ENCODE results near the gene LPP. TPM values are rescaled to one million over a fixed set of nuclear protein-coding genes. Genes with fewer than 3 reads are reported as not detected.
A peak's percentile ranks its signal among the peaks of the same experiment; 100 is the strongest.

LPP gene
- total RNA-seq, 1 experiment from 2014 or later, result 148 TPM

- intact Hi-C loops (cut with micrococcal nuclease; ENCODE audit: unreplicated experiment), result loop anchor here (10.0 kb wide), 2 partner anchors 304 to 364 kb away; no protein-coding TSS in a partner anchor
- DNase-seq, result no peak
- CTCF ChIA-PET, result interaction anchor here (0.6 to 0.7 kb wide), 2 partner anchors 25 to 39 kb away, joined by 3 read pairs; no protein-coding TSS in a partner anchor
- no peak overlapping the region for H3K4me3 ChIP-seq
- POLR2A ChIA-PET (ENCODE audit: unreplicated experiment), result interaction anchor here (0.7 kb wide), 1 partner anchor 124 kb away, joined by 3 read pairs; no protein-coding TSS in a partner anchor
- H3K27me3 ChIP-seq (ENCODE audit: insufficient read depth, low read depth), result no peaks in the 10 kb centered on the region
- H4K20me1 ChIP-seq (ENCODE audit: insufficient read depth), result no peaks in the 10 kb centered on the region
- H3K79me2 ChIP-seq (ENCODE audit: low read depth), result peaks cover 20% of the 10 kb centered on the region
- TF ChIP-seq CTCF (conservative IDR thresholded peaks at IDR 0.05) (no peak), EZH2 (IDR thresholded peaks at IDR 0.05; ENCODE audit: low read depth) (no peak)
- BruUV-seq (replicated peaks), result no TSS peak
- no peak overlapping the region for H3K4me2 ChIP-seq
- H3F3A ChIP-seq (ENCODE audit: insufficient read depth, low read depth), result no peaks in the 10 kb centered on the region
- H2AFZ ChIP-seq, result no peak overlapping the region
- H3K4me1 ChIP-seq (replicated peaks; ENCODE audit: insufficient read depth), result peaks cover 10% of the 10 kb centered on the region; the same call in 1 of the 2 replicates
- H3K36me3 ChIP-seq (ENCODE audit: low read depth), result no peaks in the 10 kb centered on the region
- H3K9me3 ChIP-seq (ENCODE audit: insufficient read depth, low read depth), result no peaks in the 10 kb centered on the region
- no peaks in the 10 kb centered on the region for H3K9me2 ChIP-seq (ENCODE audit: insufficient read depth)
- no peak overlapping the region for H3K27ac ChIP-seq
Observed at GRCh38 chr3:188278717-188279324, 124.9 kb downstream of the LPP start.

GRCh38 chr3:188279502-188280335 lies 125.8 kb downstream of the LPP start:
- Histone ChIP-seq H3K27me3 (ENCODE audit: insufficient read depth, low read depth) (no peaks in the 10 kb centered on the region), H3K4me3 (no peak overlapping the region), H3K4me2 (no peak overlapping the region), H4K20me1 (ENCODE audit: insufficient read depth) (no peaks in the 10 kb centered on the region), H3K9me2 (ENCODE audit: insufficient read depth) (no peaks in the 10 kb centered on the region), H3K4me1 (replicated peaks; ENCODE audit: insufficient read depth) (peaks cover 10% of the 10 kb centered on the region; the same call in 1 of the 2 replicates), H3K36me3 (ENCODE audit: low read depth) (no peaks in the 10 kb centered on the region), H3K27ac (no peak overlapping the region), H2AFZ (no peak overlapping the region), H3F3A (ENCODE audit: insufficient read depth, low read depth) (no peaks in the 10 kb centered on the region), H3K9me3 (ENCODE audit: insufficient read depth, low read depth) (no peaks in the 10 kb centered on the region), H3K79me2 (ENCODE audit: low read depth) (peaks cover 20% of the 10 kb centered on the region)
- ChIA-PET POLR2A (ENCODE audit: unreplicated experiment) (interaction anchor here (0.7 kb wide), 1 partner anchor 125 kb away, joined by 3 read pairs; no protein-coding TSS in a partner anchor), CTCF (no interaction called here)
- no TSS peak for BruUV-seq (replicated peaks)
- DNase-seq, result no peak
- intact Hi-C loops (cut with micrococcal nuclease; ENCODE audit: unreplicated experiment), result loop anchor here (10.0 kb wide), 2 partner anchors 305 to 365 kb away; no protein-coding TSS in a partner anchor
- no peak for TF ChIP-seq EZH2 (IDR thresholded peaks at IDR 0.05; ENCODE audit: low read depth)
- TF ChIP-seq CTCF (conservative IDR thresholded peaks at IDR 0.05), result peak; percentile 52; the same call in 1 of the 2 replicates

- Histone ChIP-seq H3K4me3 (no peak overlapping the region), H2AFZ (no peak overlapping the region), H3K4me1 (replicated peaks; ENCODE audit: insufficient read depth) (peaks cover 12% of the 10 kb centered on the region), H3K9me2 (ENCODE audit: insufficient read depth) (no peaks in the 10 kb centered on the region), H3F3A (ENCODE audit: insufficient read depth, low read depth) (peaks cover under 1% of the 10 kb centered on the region; the same call in 1 of the 2 replicates), H3K79me2 (ENCODE audit: low read depth) (peaks cover 20% of the 10 kb centered on the region), H3K4me2 (no peak overlapping the region), H3K36me3 (ENCODE audit: low read depth) (no peaks in the 10 kb centered on the region), H4K20me1 (ENCODE audit: insufficient read depth) (no peaks in the 10 kb centered on the region), H3K27me3 (ENCODE audit: insufficient read depth, low read depth) (no peaks in the 10 kb centered on the region), H3K9me3 (ENCODE audit: insufficient read depth, low read depth) (no peaks in the 10 kb centered on the region), H3K27ac (no peak overlapping the region)
- ChIA-PET POLR2A (ENCODE audit: unreplicated experiment) (interaction anchor here (0.6 to 0.7 kb wide), 3 partner anchors 10 to 219 kb away, joined by 4 to 8 read pairs (median 6); no protein-coding TSS in a partner anchor), CTCF (no interaction called here)
- no peak for DNase-seq
- intact Hi-C loops (cut with micrococcal nuclease; ENCODE audit: unreplicated experiment), result no loop called here
- BruUV-seq (replicated peaks), result no TSS peak
- no peak for TF ChIP-seq EZH2 (IDR thresholded peaks at IDR 0.05; ENCODE audit: low read depth)
- TF ChIP-seq CTCF (conservative IDR thresholded peaks at IDR 0.05), result no peak
Observed at GRCh38 chr3:188280627-188281026, 126.7 kb downstream of the LPP start.

All from PC-9 (cell line).